Keratinocyte (primary cell): ENCODE results near the gene IMPACT. TPM values are rescaled to one million over a fixed set of nuclear protein-coding genes. Genes with fewer than 3 reads are reported as not detected.

ENCODE experiments used
- DNase-seq: peaks from one replicate; pipeline ENCODE4 v3.0.0-alpha.2; 2011; ENCODE audit warnings: low read depth, missing footprints, low spot score
- FAIRE-seq: peaks from 2 replicates; lab custom pipeline; 2011; peaks lifted over from hg19 to GRCh38; lab: Jason Lieb, UNC
- H2AFZ ChIP-seq: 2 replicates; pipeline ENCODE4 v1.6.0; 2012; ENCODE audit warnings: low read length, control low read depth, inconsistent platforms; ENCODE audit not compliant: control insufficient read depth
- H3K27ac ChIP-seq: 2 replicates; pipeline ENCODE4 v1.5.1; 2011; ENCODE audit warnings: low read length; ENCODE audit not compliant: control insufficient read depth, insufficient read depth
- H3K27me3 ChIP-seq: 3 replicates; pipeline ENCODE4 v1.6.0; 2011; ENCODE audit warnings: low read length; ENCODE audit not compliant: control insufficient read depth, insufficient read depth; ENCODE audit errors: extremely low read depth
- H3K36me3 ChIP-seq, 2 experiments: 2 replicates in 1 of 2; 3 replicates in 1 of 2; pipeline ENCODE4 v1.5.1; 2011; ENCODE audit warnings: low read length in 2 of 2, mild to moderate bottlenecking in 1 of 2; ENCODE audit not compliant: control insufficient read depth in 2 of 2, insufficient read depth in 2 of 2; ENCODE audit errors: extremely low read depth in 1 of 2
- H3K4me1 ChIP-seq: 3 replicates; pipeline ENCODE4 v1.5.1; 2011; ENCODE audit warnings: low read length; ENCODE audit not compliant: control insufficient read depth, insufficient read depth; ENCODE audit errors: extremely low read depth
- H3K4me2 ChIP-seq: 3 replicates; pipeline ENCODE4 v1.6.0; 2011; ENCODE audit warnings: low read depth, low read length; ENCODE audit not compliant: control insufficient read depth, insufficient read depth; ENCODE audit errors: extremely low read depth
- H3K4me3 ChIP-seq, 3 experiments: fragments of 200-600 bp in 1 of 3; sonication (generic) in 1 of 3; 2 replicates in 2 of 3; 3 replicates in 1 of 3; pipeline ENCODE4 v1.5.1; 2011 to 2016; ENCODE audit warnings: low read length in 3 of 3, mild to moderate bottlenecking in 3 of 3, control low read depth in 2 of 3, inconsistent platforms in 1 of 3, low read depth in 1 of 3, mixed read lengths in 1 of 3, mixed run types in 1 of 3, moderate library complexity in 1 of 3; ENCODE audit not compliant: control insufficient read depth in 2 of 3, insufficient read depth in 2 of 3; ENCODE audit errors: extremely low read depth in 1 of 3
- H3K79me2 ChIP-seq: 2 replicates; pipeline ENCODE4 v1.6.0; 2012; ENCODE audit warnings: low read length; ENCODE audit not compliant: control insufficient read depth, insufficient read depth
- H3K9ac ChIP-seq: 3 replicates; pipeline ENCODE4 v1.6.0; 2011; ENCODE audit warnings: low read length; ENCODE audit not compliant: control insufficient read depth, insufficient read depth; ENCODE audit errors: extremely low read depth
- H3K9me1 ChIP-seq: 3 replicates; pipeline ENCODE4 v1.6.0; 2011; ENCODE audit warnings: low read length; ENCODE audit not compliant: control insufficient read depth, insufficient read depth; ENCODE audit errors: extremely low read depth
- H3K9me3 ChIP-seq: 2 replicates; pipeline ENCODE4 v1.5.1; 2012; ENCODE audit warnings: low read depth, low read length; ENCODE audit not compliant: control insufficient read depth
- H4K20me1 ChIP-seq: 3 replicates; pipeline ENCODE4 v1.6.0; 2011; ENCODE audit warnings: low read length; ENCODE audit not compliant: control insufficient read depth, insufficient read depth; ENCODE audit errors: extremely low read depth
- EZH2 ChIP-seq: IDR thresholded peaks from one replicate; pipeline ENCODE4 v1.6.1; 2012; ENCODE audit warnings: inconsistent platforms, mild to moderate bottlenecking, low read length, moderate library complexity
- dilution Hi-C: fragments of 300-500 bp; cut with MboI; formaldehyde crosslinking; loops from one replicate; pipeline ENCODE4 v1.7.0; 2020; ENCODE audit warnings: low sequenced_read_pairs; ENCODE audit not compliant: extremely low pct_ligation_motif_present
- polyA plus RNA-seq, 5 experiments: library from polyadenylated mRNA; depleted of rRNA in 3 of 5; stranded (reverse) in 3 of 5; stranded (forward) in 1 of 5; unstranded in 1 of 5; fragments of >200 nt; gene quantifications; 1 replicate in 1 of 5; 2 replicates in 3 of 5; 3 replicates in 1 of 5; pipeline versions ENCODE4 v1.2.1 to v1.2.3, GENCODE V29; 2011 to 2012; ENCODE audit warnings: missing spikeins in 2 of 5, low read depth in 1 of 5, low replicate concordance in 1 of 5
- TF ChIP-seq, protein P1 (sequence below), 3 experiments: IDR thresholded peaks in 1 of 3; conservative IDR thresholded peaks in 1 of 3; optimal IDR thresholded peaks in 1 of 3; 2 replicates in 2 of 3; 3 replicates in 1 of 3; pipeline versions ENCODE3 to v1.5.1; 2011; ENCODE audit warnings: low read length in 3 of 3, mild to moderate bottlenecking in 3 of 3, moderate library complexity in 2 of 3, control low read depth in 1 of 3, inconsistent platforms in 1 of 3; ENCODE audit not compliant: insufficient read depth in 2 of 3; ENCODE audit errors: extremely low read depth in 1 of 3

The IMPACT gene
- polyA plus RNA-seq, 1 donor (not counting 4 experiments of a cell fraction or from before 2014, with no cell fraction given): 35.3 TPM

GRCh38 chr18:24461996-24462395 is 35.5 kb downstream of the IMPACT start:
- no peak for TF ChIP-seq EZH2
- Histone ChIP-seq H3K9me3 (no peaks in the 10 kb centered on the region), H3K79me2 (no peaks in the 10 kb centered on the region), H3K4me2 (no peak overlapping the region), H3K9me1 (no peaks in the 10 kb centered on the region), H3K36me3 (no peaks in the 10 kb centered on the region), H3K27ac (no peak overlapping the region), H2AFZ (no peak overlapping the region), H3K9ac (no peak overlapping the region), H4K20me1 (peaks cover 2% of the 10 kb centered on the region), H3K4me1 (no peaks in the 10 kb centered on the region), H3K27me3 (no peaks in the 10 kb centered on the region), H3K4me3 (no peak overlapping the region)
- dilution Hi-C loops: no loop called here
- no peak for DNase-seq
- no peak for FAIRE-seq

DNA sequence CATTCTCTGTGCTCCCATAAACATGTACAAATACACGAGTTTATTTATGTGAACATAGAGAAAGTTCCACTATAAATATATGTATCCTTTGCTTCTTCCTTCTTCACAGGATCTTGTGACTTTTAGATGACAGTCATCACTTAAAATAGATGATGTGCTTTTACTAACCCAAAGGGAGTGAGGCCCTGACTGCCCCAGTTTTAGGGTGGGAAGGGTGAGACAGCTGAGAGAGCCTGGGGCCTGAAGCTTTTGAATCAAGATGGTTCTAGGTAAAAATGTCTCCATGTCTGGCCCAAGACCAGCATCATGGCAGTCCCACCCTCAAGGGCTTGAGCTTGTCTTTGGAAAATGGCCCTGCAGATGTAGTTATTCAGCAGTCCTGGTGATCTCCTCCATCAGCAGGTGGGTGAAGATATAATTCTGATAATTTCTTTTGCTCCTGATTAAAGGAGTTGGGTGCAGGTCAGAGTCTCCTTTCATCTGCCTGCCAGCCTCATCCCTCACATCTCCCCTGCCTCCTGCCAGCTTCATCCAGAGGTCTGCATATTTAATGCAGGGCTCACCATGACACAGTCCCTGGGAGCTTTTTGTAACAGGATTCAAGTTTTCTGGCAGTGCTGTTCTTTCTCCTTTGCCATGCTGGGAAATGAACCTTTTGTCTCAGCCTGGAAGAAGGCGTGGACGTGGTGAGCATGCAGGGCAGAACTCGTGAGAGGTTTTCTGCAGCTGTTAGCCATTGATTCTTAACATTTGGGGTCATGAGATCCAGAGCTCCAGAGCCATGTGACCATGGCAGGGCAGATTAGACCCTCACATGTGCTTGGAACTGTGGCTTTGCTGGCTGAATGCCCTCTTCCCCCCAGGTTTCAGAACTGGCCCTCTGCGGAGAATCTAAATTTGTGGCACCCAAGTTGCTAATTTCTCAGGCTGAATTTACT is 36.6 kb downstream of the IMPACT start:
- Histone ChIP-seq H3K4me3 (no peak overlapping the region), H3K9me1 (no peaks in the 10 kb centered on the region), H3K4me2 (no peak overlapping the region), H3K79me2 (no peaks in the 10 kb centered on the region), H4K20me1 (peaks cover 2% of the 10 kb centered on the region), H3K27me3 (no peaks in the 10 kb centered on the region), H3K36me3 (no peaks in the 10 kb centered on the region), H3K27ac (no peak overlapping the region), H2AFZ (no peak overlapping the region), H3K9ac (no peak overlapping the region), H3K9me3 (no peaks in the 10 kb centered on the region), H3K4me1 (no peaks in the 10 kb centered on the region)
- no peak for DNase-seq
- TF ChIP-seq, protein P1, sequence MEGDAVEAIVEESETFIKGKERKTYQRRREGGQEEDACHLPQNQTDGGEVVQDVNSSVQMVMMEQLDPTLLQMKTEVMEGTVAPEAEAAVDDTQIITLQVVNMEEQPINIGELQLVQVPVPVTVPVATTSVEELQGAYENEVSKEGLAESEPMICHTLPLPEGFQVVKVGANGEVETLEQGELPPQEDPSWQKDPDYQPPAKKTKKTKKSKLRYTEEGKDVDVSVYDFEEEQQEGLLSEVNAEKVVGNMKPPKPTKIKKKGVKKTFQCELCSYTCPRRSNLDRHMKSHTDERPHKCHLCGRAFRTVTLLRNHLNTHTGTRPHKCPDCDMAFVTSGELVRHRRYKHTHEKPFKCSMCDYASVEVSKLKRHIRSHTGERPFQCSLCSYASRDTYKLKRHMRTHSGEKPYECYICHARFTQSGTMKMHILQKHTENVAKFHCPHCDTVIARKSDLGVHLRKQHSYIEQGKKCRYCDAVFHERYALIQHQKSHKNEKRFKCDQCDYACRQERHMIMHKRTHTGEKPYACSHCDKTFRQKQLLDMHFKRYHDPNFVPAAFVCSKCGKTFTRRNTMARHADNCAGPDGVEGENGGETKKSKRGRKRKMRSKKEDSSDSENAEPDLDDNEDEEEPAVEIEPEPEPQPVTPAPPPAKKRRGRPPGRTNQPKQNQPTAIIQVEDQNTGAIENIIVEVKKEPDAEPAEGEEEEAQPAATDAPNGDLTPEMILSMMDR (optimal IDR thresholded peaks at IDR 0.05 in 1 of 3, IDR thresholded peaks at IDR 0.05 in 1 of 3, conservative IDR thresholded peaks at IDR 0.05 in 1 of 3; ENCODE audit: extremely low read depth in 1 of 3, insufficient read depth in 2 of 3, low read length in 3 of 3): no peak
- TF ChIP-seq EZH2: no peak
- no peak for FAIRE-seq
- dilution Hi-C loops: no loop called here
